Smooth muscle cell (in vitro differentiated cells): ENCODE data around the gene PRRG2. TPM values are rescaled to one million over a fixed set of nuclear protein-coding genes. Genes with fewer than 3 reads are reported as not detected.

ENCODE experiments used
- DNase-seq: peaks from one replicate; lab custom pipeline; 2025; ENCODE audit not compliant: unreplicated experiment; lab: John Stamatoyannopoulos, UW
- H2AFZ ChIP-seq: fragments of 200-600 bp; sonication (generic); 2 replicates; pipeline ENCODE4 v1.6.0; 2016; ENCODE audit warnings: antibody characterized with exemption, low read depth, mild to moderate bottlenecking
- H3F3A ChIP-seq: fragments of 200-600 bp; sonication (generic); 2 replicates; pipeline ENCODE4 v1.6.0; 2017; ENCODE audit warnings: antibody characterized with exemption, low read depth
- H3K27ac ChIP-seq: fragments of 200-600 bp; sonication (generic); 2 replicates; pipeline ENCODE4 v1.5.1; 2016; ENCODE audit warnings: low read depth, mild to moderate bottlenecking
- H3K27me3 ChIP-seq: fragments of 200-600 bp; sonication (generic); 2 replicates; pipeline ENCODE4 v1.6.1; 2016; ENCODE audit warnings: low read depth, mild to moderate bottlenecking
- H3K36me3 ChIP-seq: fragments of 200-600 bp; sonication (generic); 2 replicates; pipeline ENCODE4 v1.5.1; 2016; ENCODE audit warnings: low read depth
- H3K4me1 ChIP-seq: fragments of 200-600 bp; sonication (generic); 2 replicates; pipeline ENCODE4 v1.5.1; 2016; ENCODE audit warnings: low read depth
- H3K4me2 ChIP-seq: fragments of 200-600 bp; sonication (generic); 2 replicates; pipeline ENCODE4 v1.6.0; 2016; ENCODE audit warnings: mild to moderate bottlenecking
- H3K4me3 ChIP-seq: fragments of 200-600 bp; sonication (generic); 2 replicates; pipeline ENCODE4 v1.5.1; 2016; ENCODE audit warnings: mild to moderate bottlenecking
- H3K79me2 ChIP-seq: fragments of 200-600 bp; sonication (generic); 2 replicates; pipeline ENCODE4 v1.6.0; 2016; ENCODE audit warnings: low read depth, mild to moderate bottlenecking
- H3K9ac ChIP-seq: fragments of 200-600 bp; sonication (generic); 2 replicates; pipeline ENCODE4 v1.6.0; 2016; ENCODE audit warnings: low read depth
- H3K9me3 ChIP-seq: fragments of 200-600 bp; sonication (generic); replicated peaks from 2 replicates; pipeline ENCODE4 v1.5.1; 2016; ENCODE audit warnings: low read depth
- H4K20me1 ChIP-seq: fragments of 200-600 bp; sonication (generic); 2 replicates; pipeline ENCODE4 v1.6.0; 2016; ENCODE audit warnings: low read depth
- WGBS: methylation state at CpG from one replicate; pipeline ENCODE4 v1.1.7; 2016; ENCODE audit warnings: low lambda C conversion rate; 5-methylcytosine and 5-hydroxymethylcytosine counted together
- polyA plus RNA-seq: library from polyadenylated mRNA; unstranded; fragments of >200 nt; fragmentation: Nextera tagmentation; extraction: Ambion mirVana; gene quantifications from 2 replicates; pipeline ENCODE4 v1.2.1, GENCODE V29; 2016
- total RNA-seq: library from RNA; depleted of rRNA; stranded (reverse); fragments of >200 nt; gene quantifications from 2 replicates; pipeline ENCODE4 v1.2.3, GENCODE V29; 2014
- TF ChIP-seq, protein P1 (sequence below): fragments of 200-600 bp; sonication (generic); IDR thresholded peaks from 2 replicates; pipeline ENCODE4 v1.5.1; 2017; ENCODE audit warnings: borderline replicate concordance, mild to moderate bottlenecking, antibody characterized with exemption; ENCODE audit not compliant: insufficient read depth, poor library complexity, severe bottlenecking

PRRG2 gene
- total and polyA plus RNA-seq, 2 experiments from 2014 or later: 0.24 to 13.5 TPM

GRCh38 chr19:49590971-49591730 lies 10.0 kb downstream of the PRRG2 start, which contains the start of gene PRR12:
Gene PRR12 (plus strand): TSS chr19:49591182. CDS start chr19:49591655, 473 bp downstream.
- Histone ChIP-seq H3K79me2 (peaks cover 31% of the 10 kb centered on the region), H3K4me2 (peak within 1 kb of the TSS; percentile 95), H3F3A (peaks cover 8% of the 10 kb centered on the region), H3K27ac (peak within 1 kb of the TSS; percentile 52), H3K27me3 (no peaks in the 10 kb centered on the region), H3K4me1 (no peaks in the 10 kb centered on the region), H3K4me3 (peak within 1 kb of the TSS; percentile 85), H3K36me3 (no peaks in the 10 kb centered on the region), H3K9me3 (no peaks in the 10 kb centered on the region), H4K20me1 (peaks cover 35% of the 10 kb centered on the region), H3K9ac (peak within 1 kb of the TSS; percentile 68), H2AFZ (peak within 1 kb of the TSS; percentile 9)
- TF ChIP-seq, protein P1, sequence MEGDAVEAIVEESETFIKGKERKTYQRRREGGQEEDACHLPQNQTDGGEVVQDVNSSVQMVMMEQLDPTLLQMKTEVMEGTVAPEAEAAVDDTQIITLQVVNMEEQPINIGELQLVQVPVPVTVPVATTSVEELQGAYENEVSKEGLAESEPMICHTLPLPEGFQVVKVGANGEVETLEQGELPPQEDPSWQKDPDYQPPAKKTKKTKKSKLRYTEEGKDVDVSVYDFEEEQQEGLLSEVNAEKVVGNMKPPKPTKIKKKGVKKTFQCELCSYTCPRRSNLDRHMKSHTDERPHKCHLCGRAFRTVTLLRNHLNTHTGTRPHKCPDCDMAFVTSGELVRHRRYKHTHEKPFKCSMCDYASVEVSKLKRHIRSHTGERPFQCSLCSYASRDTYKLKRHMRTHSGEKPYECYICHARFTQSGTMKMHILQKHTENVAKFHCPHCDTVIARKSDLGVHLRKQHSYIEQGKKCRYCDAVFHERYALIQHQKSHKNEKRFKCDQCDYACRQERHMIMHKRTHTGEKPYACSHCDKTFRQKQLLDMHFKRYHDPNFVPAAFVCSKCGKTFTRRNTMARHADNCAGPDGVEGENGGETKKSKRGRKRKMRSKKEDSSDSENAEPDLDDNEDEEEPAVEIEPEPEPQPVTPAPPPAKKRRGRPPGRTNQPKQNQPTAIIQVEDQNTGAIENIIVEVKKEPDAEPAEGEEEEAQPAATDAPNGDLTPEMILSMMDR: no peak
- 0% methylated on average over 7 of the region's 66 CpGs for WGBS
- peak; percentile 80 for DNase-seq

DNA sequence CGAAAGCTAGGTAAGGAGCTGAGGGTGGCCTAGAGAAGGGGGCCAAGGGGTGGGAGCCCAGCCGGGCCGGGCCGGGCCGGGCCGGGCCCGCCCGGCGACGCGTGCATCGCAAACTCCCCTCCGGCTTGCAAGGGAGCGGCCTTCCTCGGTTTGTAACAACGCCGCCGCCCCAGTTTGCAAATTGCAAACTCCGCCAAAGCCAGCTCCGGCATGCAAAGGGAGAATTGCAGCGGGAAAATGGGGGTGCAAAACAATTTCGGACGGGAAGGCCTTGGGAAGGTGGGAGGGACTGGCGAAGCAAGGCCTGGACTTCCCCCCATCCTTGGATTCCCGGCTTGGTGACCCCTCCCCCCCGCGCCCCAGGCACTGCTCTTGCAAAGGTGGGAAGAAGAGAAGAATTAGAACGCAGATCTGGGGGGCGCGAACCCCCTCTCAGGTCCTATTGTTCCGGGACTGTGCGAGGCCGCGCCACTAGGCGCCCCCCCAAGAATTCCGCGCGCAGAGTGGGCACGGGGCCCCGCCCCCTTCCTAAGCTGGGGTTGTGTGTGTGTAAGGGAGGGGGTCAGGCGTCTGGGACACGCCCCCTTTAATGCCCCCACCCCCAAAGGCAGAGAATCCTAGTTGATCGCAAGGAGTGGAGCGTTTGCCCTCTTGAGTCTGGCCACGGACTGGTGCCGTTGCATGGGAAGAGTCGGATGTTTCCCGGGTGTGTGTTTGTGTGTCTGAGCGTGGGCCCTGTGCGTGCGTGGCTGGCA lies 10.8 kb downstream of the PRRG2 start:
- peak overlapping the region; percentile 85 for H3K4me3 ChIP-seq
- DNase-seq: peak; percentile 35
- H3K9ac ChIP-seq: peak overlapping the region; percentile 68
- no peaks in the 10 kb centered on the region for H3K4me1 ChIP-seq
- H3F3A ChIP-seq: peaks cover 8% of the 10 kb centered on the region
- H3K36me3 ChIP-seq: no peaks in the 10 kb centered on the region
- under 1% methylated on average over 39 of the region's 51 CpGs for WGBS
- no peak overlapping the region for H2AFZ ChIP-seq
- no peaks in the 10 kb centered on the region for H3K9me3 ChIP-seq
- peaks cover 31% of the 10 kb centered on the region for H3K79me2 ChIP-seq
- H4K20me1 ChIP-seq: peaks cover 35% of the 10 kb centered on the region
- H3K27ac ChIP-seq: peak overlapping the region; percentile 38
- H3K27me3 ChIP-seq: no peaks in the 10 kb centered on the region
- TF ChIP-seq, protein P1: no peak
- H3K4me2 ChIP-seq: peak overlapping the region; percentile 95

DNA sequence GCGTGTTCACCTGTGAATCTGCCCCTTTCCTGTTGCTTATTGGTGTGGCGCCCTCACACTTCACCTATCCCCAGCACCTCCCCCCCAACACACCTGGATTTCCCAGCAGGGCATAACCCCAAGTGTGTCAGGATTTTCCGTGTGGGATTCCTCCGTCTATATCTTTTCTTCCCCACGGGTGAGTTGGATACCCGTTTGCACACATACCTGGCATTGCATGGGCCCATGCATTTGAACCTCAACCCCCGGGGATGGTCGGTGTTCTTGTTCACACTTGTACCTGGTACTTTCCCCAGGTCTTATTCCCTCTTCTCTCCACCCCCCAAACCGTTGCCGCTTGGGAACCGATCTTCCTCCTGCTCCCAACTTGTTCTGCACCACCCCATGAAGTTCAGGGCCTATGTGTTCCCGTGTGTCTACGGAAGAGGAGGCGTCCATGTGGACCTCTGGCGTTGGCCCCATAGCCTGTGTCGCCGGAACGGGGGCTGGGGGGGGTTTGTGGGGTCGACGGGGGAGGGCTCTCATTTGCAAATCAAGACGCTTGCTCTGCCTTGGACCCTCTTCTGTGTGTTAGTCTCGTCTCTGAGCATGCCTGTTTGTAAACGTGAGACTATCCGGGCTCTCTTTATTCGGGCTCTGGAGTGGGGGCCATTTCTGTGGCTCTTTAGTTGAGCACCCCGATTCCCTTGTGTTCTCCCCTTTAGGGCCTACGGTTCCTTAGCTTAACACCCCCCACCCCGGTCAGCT lies 11.5 kb downstream of the PRRG2 start:
- H3K27ac ChIP-seq: peak overlapping the region; percentile 35
- H3K9me3 ChIP-seq: no peaks in the 10 kb centered on the region
- TF ChIP-seq, protein P1: no peak
- H3K4me3 ChIP-seq: peak overlapping the region; percentile 85
- H3K9ac ChIP-seq: peak overlapping the region; percentile 68
- 3% methylated on average over 28 of the region's 28 CpGs for WGBS
- H3K27me3 ChIP-seq: no peaks in the 10 kb centered on the region
- DNase-seq: no peak
- H3K79me2 ChIP-seq: peaks cover 31% of the 10 kb centered on the region
- peaks cover 8% of the 10 kb centered on the region for H3F3A ChIP-seq
- peaks cover 35% of the 10 kb centered on the region for H4K20me1 ChIP-seq
- H3K4me2 ChIP-seq: peak overlapping the region; percentile 95
- H2AFZ ChIP-seq: no peak overlapping the region
- no peaks in the 10 kb centered on the region for H3K36me3 ChIP-seq
- H3K4me1 ChIP-seq: no peaks in the 10 kb centered on the region
